ENCODE data around the gene HEMK1.

- TF ChIP-seq CTCF (IDR thresholded peaks at IDR 0.05) (no peak), POLR2A (IDR thresholded peaks at IDR 0.05) (no peak)
Measured at GRCh38 chr3:50637011-50637410, 67.7 kb downstream of the HEMK1 start.

All from breast epithelium (tissue), 3 donors.